ENCODE measurements around the gene DPYD.

The DPYD gene

GRCh38 chr1:97332716-97333115 lies 588.1 kb downstream of the DPYD start:
- Histone ChIP-seq H3K9me2 (replicated peaks; ENCODE audit: insufficient read depth, low read length) (no peaks in the 10 kb centered on the region), H3F3A (ENCODE audit: insufficient read depth) (no peaks in the 10 kb centered on the region), H3K27me3 (ENCODE audit: low read length) (no peaks in the 10 kb centered on the region), H3K9me3 (ENCODE audit: insufficient read depth, low read length) (no peaks in the 10 kb centered on the region), H3K36me3 (ENCODE audit: low read length) (no peaks in the 10 kb centered on the region), H3K4me2 (ENCODE audit: low read depth, low read length, poor library complexity, severe bottlenecking) (no peak overlapping the region), H3K4me3 (ENCODE audit: insufficient read depth, low read length, poor library complexity, severe bottlenecking) (no peak overlapping the region), H2AFZ (ENCODE audit: low read depth, low read length, severe bottlenecking) (no peak overlapping the region), H3K79me2 (ENCODE audit: insufficient read depth, low read length) (no peaks in the 10 kb centered on the region), H3K9ac (ENCODE audit: low read length) (no peak overlapping the region), H4K20me1 (ENCODE audit: low read depth, low read length) (no peaks in the 10 kb centered on the region), H3K27ac (ENCODE audit: low read depth, low read length) (no peak overlapping the region)
- TF ChIP-seq CTCF (IDR thresholded peaks at IDR 0.05; ENCODE audit: insufficient read depth, low read length, poor library complexity, severe bottlenecking), result no peak
- no peak for TF ChIP-seq EZH2phosphoT487 (conservative IDR thresholded peaks at IDR 0.05; ENCODE audit: low read length)

GRCh38 chr1:97331165-97331564 lies 589.7 kb downstream of the DPYD start:
- Histone ChIP-seq H4K20me1 (ENCODE audit: low read depth, low read length) (no peaks in the 10 kb centered on the region), H3K9me2 (replicated peaks; ENCODE audit: insufficient read depth, low read length) (no peaks in the 10 kb centered on the region), H3K36me3 (ENCODE audit: low read length) (no peaks in the 10 kb centered on the region), H2AFZ (ENCODE audit: low read depth, low read length, severe bottlenecking) (no peak overlapping the region), H3K9me3 (ENCODE audit: insufficient read depth, low read length) (no peaks in the 10 kb centered on the region), H3K27ac (ENCODE audit: low read depth, low read length) (no peak overlapping the region), H3K9ac (ENCODE audit: low read length) (no peak overlapping the region), H3K4me2 (ENCODE audit: low read depth, low read length, poor library complexity, severe bottlenecking) (no peak overlapping the region), H3F3A (ENCODE audit: insufficient read depth) (no peaks in the 10 kb centered on the region), H3K79me2 (ENCODE audit: insufficient read depth, low read length) (no peaks in the 10 kb centered on the region), H3K4me3 (ENCODE audit: insufficient read depth, low read length, poor library complexity, severe bottlenecking) (no peak overlapping the region), H3K27me3 (ENCODE audit: low read length) (no peaks in the 10 kb centered on the region)
- TF ChIP-seq EZH2phosphoT487 (conservative IDR thresholded peaks at IDR 0.05; ENCODE audit: low read length) (no peak), CTCF (IDR thresholded peaks at IDR 0.05; ENCODE audit: insufficient read depth, low read length, poor library complexity, severe bottlenecking) (no peak)

- H3K9ac ChIP-seq (ENCODE audit: low read length), result no peak overlapping the region
- no peaks in the 10 kb centered on the region for H4K20me1 ChIP-seq (ENCODE audit: low read depth, low read length)
- no peak overlapping the region for H3K4me3 ChIP-seq (ENCODE audit: insufficient read depth, low read length, poor library complexity, severe bottlenecking)
- no peaks in the 10 kb centered on the region for H3K9me2 ChIP-seq (replicated peaks; ENCODE audit: insufficient read depth, low read length)
- TF ChIP-seq CTCF (IDR thresholded peaks at IDR 0.05; ENCODE audit: insufficient read depth, low read length, poor library complexity, severe bottlenecking), result no peak
- no peak for TF ChIP-seq EZH2phosphoT487 (conservative IDR thresholded peaks at IDR 0.05; ENCODE audit: low read length)
- no peaks in the 10 kb centered on the region for H3K79me2 ChIP-seq (ENCODE audit: insufficient read depth, low read length)
- H3K36me3 ChIP-seq (ENCODE audit: low read length), result no peaks in the 10 kb centered on the region
- no peak overlapping the region for H3K4me2 ChIP-seq (ENCODE audit: low read depth, low read length, poor library complexity, severe bottlenecking)
- no peak overlapping the region for H3K27ac ChIP-seq (ENCODE audit: low read depth, low read length)
- no peak overlapping the region for H2AFZ ChIP-seq (ENCODE audit: low read depth, low read length, severe bottlenecking)
- H3K27me3 ChIP-seq (ENCODE audit: low read length), result no peaks in the 10 kb centered on the region
- no peaks in the 10 kb centered on the region for H3F3A ChIP-seq (ENCODE audit: insufficient read depth)
- H3K9me3 ChIP-seq (ENCODE audit: insufficient read depth, low read length), result no peaks in the 10 kb centered on the region
Measured at GRCh38 chr1:97314685-97315084, 606.1 kb downstream of the DPYD start.

Data from SU-DHL-6 (cell line).